GM19452 (cell line): ENCODE data around the gene SNCG.
"Not testable (repeated sequence)": the region's sequence is repeated elsewhere in the genome, so short reads cannot be mapped to it uniquely, and the experiment has no call there.

Experiments
- ATAC-seq: cut with Tn5 transposase; IDR thresholded peaks from one replicate; pipeline ENCODE4 v1.9.1; 2021; ENCODE audit not compliant: unreplicated experiment

Gene SNCG

DNA sequence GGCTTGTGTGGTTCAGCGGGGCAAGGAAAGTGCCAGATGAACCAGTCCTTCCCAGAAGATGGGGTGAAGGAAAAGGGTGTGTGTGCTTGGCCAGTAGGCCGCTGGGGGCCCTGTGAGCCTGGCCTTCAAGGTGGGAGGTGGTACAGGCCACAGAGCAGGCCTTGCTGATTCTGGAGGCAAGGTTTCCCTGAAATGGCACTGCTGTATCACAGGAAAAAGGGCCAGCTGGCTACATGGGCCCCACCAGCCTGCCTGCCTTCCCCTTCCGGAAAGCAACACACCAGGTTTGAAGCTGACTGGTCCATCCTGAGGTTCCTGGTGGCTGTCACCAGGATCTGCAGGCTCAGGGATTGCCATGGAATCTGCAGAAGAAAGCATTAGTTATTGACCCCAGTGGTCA is 13.5 kb upstream of the SNCG start:
- no peak for ATAC-seq

DNA sequence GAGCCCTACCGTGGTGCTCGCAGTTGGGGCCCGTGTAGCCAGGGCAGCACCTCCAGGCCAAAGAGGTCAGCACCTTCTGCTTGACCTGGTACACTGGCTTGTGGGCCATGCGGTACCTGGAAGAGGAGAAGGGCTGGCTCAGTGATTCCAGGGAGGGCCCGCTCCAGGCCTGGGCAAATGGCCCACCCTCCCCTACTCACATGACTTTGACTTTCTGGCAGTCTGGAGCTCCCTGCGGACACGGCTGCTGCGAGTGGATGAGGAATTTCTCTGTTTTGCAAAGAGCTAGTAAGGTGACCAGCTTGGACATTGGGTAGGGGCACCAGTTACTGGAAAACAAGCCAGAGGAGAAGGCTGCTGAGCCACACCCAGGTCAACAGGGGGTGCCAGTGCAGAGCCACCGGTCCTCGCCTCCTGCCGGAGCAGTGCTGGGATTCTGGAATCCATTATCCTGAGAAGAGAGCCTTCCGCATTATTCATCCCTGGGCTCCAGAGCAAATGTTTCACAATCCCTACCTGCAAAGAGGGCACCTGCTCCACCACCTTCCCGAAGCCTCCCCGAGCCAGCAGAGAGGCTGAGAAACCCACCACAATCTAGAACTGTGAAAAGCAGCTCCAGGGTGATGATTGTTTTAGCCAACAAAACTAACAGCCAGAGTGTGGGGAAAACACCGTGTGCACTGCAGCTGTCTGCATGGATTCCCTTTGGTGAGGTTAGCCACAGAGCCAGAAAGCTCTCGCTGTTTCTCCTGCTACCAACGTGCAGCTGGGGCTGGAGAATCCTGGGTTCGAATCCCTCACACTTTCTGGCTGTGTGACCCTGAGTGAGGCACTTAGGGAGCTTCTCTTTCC is 12.8 kb upstream of the SNCG start:
- ATAC-seq = no peak

DNA sequence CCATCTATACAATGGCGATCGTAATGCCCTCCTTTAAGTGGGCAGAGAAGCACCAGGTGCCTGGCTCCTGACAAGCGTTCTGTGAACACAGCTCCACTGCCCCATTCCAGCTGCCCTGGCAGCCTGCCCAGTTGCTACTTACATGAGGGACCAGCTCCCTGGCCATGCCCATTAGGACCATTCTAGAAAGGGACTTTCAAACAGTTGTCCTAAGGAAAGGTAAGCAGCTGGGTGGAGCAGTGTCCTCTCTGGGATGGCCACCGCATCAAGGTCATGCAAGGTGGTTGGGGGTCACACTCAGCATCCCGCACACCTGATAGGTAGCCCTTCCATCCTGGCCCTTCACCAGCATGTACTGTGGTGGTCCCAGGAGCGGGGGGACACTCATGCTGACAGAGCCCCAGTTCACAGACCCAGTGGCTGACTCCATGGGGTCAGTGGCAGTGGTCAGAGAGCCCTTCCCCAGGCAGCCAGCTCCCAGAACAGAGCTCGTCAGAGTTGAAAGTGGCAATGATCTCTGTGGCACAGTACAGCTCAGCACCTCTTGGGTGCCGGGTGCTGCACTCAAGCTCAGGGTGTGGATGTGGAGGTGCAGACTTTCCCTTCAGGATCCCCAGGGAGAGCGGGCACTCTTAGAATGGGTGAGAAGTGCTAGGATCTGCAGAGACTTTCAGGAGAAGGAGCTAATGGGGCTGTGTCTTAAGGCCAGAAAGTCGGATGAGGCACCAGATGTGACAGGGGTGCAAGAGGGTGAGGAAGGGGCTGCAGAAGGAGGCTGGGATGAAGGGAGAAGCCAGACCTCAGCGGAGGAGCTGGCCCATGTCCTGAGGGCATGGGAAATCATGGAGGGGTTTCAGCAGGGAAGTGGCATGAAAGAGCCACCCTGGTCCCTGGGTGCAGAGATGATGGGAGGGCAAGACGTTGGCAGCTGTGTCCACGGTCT is 11.9 kb upstream of the SNCG start:
- no peak for ATAC-seq

DNA sequence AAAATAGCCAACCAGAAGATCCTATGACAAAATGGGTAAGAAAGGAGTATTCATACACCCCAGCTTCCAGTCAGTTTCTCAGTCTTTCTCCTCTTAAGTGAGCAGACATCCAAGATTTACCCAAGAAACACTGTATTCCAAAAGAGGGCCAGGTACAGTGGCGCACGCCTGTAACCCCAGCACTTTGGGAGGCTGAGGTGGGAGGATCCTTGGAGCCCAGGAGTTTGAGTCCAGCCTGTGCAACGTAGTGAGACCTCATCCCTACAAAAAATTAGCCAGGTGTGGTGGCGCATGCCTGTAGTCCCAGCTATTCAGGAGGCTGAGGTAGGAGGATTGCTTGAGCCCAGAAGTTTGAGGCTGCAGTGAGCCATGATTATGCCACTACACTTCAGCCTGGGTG is 10.6 kb upstream of the SNCG start:
- ATAC-seq = not testable (repeated sequence)

DNA sequence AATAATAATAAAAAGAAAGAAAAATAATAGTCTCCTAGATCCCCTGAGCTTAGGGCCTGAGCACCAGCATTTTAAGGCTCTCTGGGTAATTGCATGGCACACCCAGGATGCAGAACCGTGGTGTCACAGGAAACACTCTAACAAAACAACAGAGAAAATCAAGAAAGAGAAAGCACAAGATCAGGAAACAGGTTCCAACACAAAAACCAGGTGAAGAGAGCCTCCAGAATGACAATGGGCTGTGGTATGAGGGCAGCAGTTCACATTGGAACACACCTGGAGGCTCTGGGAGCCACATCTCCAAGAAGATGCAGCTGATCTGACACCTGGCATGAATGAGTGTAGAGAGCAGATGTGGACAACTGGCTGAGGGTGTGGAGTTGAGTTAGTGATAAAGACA is 8.1 kb upstream of the SNCG start:
- ATAC-seq = no peak

DNA sequence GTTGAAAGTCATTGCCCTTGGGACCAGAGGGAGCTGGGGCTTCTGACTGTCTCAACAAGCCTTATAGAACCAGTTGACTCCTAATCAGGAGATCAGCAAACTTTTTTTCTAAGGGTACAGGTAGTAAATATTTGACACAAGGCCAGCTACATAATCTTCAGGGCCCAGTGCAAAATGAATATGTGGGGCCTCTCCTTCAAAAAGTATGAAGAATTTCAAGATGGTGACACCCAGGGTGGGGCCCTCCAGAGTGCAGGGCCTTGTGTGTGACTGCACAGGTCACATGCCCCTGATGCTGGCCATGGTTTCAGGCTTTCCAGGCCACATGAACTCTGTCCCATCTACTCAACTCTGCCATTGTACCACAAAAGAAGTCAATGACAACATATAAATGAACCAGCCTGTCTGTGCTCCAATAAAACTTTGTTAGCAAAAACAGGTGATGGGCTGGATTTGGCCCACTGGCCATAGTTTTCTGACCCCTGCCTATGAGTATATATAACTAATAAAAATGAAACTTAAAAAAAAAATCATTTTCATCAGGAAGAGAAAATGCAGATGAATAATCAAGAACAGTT is 7.1 kb upstream of the SNCG start:
- no peak for ATAC-seq

DNA sequence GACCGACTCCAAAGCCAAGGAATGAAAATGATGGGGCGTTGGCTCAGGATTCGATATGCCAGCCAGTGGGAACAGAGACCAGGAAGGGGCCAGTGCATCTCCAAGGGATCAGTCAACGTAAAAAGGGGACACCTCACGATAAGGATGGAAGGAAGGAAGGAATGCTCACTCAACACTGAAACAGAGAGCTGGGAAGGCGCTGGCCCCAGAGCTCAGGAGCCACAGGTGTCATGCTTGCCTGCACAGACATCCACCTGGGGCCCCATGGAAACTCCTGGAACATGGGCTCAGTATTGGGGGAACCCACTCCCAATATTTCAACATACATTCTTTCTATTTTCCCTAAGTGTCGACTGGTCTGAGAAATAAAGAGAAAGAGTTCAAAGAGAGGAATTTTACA is 6.3 kb upstream of the SNCG start:
- no peak for ATAC-seq

DNA sequence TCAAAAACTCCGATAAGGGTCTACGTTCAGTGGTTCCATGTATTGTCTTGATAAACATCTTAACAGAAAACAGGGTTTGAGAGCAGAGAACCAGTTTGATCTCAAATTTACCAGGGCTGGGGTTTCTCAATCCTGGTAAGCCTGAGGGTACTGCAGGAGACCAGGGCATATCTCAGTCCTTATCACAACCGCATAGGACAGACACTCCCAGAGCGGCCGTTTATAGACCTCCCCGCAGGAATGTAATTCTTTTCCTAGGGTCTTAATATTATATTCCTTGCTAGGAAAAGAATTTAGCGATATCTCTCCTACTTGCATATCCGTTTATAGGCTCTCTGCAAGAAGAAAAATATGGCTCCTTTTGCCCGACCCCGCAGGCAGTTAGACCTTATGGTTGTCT is 5.7 kb upstream of the SNCG start:
- not testable (repeated sequence) for ATAC-seq

DNA sequence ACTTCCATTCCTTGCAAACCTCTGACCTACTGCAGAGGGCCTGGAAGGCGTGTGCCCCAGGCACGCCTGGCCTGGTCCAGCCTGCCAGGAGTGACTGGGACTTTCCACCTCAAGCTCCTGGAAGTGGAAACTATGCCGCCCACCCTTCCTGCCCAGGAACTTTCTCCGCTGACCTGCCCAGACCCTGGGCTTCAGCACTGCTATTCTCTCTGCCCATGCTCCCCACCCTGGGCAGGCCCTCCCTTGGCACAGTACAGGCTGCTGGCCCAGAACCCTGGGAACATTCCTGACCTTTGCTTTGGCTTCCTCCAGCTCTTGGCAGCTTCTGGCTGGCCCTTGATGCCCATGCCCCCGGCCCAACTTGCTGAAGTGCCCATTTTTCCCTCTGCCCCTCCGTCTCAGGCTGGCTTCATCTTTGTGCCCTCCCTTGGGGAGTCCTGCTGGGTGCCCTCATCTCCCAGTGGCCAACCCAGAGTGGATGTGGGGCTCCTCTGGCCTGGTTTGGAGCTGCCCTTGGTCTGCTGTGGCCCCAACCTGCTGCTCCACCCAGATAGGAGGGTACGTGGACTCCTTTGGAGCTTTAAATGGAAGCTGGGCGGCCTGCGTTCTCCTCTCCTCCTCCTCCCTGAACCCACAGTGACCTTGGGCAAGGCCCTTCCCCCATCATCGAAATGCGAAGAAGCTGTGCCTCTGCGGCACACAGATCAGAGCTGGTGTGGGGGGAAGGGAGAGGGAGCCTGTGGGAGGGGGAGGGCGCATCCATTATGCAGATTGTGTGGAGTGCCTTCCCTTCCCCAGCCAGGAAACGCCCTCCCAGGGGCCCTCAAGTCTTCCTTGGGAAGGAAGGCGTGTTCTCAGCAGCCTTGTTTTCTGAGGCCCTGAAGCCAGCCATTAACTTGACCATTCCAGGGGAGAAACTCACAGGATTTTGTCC is 4.4 kb upstream of the SNCG start:
- no peak for ATAC-seq

DNA sequence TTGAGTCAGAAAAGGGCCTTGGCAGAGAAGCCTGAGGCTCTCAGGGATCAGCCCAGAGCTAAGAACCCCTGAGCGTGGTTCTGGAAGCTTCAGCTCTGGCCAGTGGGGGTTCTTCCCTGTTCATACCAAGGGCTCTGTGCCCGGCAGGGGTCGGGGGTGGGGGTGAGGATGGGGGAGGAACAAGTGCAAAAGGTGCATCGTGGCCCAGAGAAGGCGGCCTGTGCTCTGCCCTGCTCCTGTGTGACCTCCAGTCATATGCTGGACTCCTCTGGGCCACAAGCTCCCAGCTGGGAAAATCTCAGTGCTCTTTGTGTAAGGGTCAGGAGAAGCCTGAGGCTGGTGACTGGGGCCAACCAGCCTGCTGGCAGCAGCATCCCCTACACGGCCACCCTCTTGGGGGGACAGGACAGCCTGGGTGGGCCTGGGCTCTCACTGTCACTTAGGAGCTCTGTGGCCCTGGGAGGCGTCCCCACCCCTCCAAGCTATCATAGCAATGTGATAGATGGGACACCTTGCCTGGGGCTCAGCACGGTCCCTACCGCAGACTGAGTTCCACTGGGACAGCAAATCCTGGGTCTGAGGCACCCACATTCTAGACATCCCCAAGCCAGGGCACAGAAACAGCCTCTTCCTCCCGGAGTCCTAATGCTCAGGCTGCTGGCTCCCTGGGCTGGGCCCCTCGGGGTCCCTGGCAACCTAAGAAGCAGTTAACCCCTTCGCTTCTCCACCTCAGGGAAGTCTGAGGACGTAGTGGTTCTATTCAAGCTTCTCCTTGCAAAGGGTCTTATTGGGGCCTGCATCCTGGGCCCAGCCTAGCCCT is 3.5 kb upstream of the SNCG start:
- no peak for ATAC-seq

DNA sequence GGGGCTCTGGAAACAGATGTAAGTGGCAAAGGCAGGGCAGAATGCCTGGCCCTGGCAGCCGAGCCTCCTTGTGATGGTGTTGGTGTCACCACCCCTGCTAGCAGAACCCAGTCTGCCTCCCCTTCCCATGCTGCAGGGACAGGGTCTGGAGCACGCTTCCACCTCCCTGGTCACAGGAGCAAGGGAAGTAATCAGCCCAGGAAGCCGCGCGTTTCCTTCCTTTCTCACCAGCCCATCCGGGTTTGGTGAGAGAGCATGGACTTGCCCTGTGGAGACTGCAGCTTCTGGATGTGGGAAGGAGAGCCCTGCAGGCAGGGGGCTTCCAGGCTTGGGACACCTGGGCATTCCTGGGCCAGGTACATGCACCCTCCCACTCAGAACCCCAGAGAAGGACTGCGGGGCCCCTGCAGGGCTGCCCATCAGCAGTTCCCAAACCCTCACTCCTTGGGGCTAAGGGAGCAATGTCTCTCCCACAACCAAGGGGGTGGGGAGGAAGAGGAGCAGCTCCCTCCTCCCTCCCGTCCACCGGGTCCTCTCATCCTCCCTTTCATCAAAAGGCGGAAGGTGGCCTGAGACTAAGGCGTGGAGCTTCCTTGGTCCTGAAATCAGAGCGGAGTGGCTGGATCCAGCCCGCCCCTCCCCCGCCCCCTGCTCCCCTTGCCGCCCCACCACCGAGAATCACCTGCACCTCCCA is 2.8 kb upstream of the SNCG start:
- no peak for ATAC-seq

DNA sequence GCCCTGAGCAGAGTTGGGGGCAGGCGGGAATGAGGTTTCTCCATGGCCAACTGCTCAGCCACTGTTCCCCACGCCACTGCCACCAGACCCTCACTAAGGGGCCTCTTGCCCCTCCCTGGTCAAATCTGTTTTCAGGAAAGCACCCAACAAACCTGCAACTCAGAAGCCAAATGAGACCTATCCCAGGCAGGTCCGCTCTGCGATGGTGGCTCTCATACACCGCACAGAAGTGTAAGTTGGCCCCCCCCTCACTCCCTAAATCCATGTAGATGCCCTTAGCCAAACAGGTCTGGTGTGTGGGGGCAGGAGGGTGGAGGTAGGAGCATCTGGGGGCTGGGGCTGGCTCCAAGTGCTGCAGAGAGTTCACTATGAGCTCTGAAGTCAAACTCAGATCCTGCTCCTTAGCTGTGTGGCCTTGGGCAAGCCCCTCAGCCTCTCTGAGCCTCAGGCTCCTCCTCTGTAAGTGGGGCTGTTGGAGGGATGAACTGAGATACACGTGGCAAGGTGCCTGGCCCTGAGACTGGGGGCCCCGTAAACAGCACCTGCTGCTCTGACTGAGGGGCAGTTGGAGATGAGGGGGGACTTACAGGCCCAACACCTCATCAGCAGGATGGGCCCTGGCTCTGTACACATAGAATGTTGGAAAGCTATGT is 2.1 kb upstream of the SNCG start:
- ATAC-seq = no peak

DNA sequence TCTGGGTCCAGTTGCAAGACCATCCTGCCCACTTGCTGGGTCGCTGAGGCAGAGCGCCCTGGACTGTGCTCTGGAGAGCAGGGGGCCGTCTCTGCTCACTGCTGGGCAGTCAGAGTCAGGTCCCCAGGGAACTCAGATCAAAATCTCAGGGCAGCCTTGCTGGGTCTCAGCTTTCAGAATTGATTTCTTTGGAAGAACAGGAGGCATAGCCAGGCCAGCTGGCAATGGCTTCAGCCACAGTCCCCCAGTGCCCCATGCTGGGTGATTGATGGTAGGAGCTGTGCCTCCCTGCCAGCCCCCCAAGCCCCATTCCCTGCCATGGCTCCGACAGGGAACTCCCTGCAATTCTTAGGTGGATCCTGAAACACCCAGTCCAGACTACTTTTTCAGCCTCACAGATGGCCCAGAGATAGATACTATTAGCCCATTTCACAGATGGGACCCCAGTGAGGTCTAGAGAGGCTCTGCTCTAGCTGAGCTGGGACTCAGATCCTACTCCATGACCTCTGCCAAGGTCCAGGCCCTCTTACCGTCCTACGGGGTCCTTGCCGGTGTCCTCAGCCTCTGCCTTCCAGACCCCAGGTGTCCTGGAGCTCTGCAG is 1.5 kb upstream of the SNCG start:
- no peak for ATAC-seq

DNA sequence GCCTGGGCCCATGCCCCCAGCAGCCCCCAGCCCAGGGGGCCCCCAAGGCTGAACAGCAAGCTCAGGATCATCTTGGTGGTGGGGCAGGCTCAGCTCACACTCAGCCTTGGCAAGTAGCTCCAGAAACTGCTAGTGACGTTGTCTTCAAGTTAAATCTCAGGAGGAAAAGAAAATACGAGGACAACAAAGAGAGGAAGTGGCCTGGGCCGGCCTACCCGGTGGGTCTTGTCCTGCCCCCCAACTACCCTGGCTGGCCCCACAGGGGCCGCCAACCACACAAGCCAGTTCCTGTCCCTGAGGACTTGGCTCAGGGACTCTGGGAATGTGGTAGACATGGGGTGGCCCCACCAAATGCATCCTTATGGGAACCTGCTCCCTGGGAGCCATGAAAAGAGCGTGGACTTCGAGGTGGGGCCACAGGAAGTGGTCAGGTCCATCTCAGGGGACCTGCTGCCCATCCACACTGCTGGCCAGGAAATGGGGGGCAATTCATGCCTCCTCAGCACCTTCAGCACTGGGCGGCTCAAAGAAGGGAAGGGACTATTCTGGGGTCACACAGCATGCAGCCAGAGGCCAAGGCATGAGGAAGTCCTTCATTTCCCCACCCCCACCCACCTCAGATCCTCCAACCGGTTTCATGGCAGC is 806 bp upstream of the SNCG start, which contains the start of gene MMRN2:
TSS of gene MMRN2 (minus strand) at position 145 of the 645 bp plus-strand sequence. CDS start at position 71, 74 bp downstream.
- ATAC-seq = no peak

DNA sequence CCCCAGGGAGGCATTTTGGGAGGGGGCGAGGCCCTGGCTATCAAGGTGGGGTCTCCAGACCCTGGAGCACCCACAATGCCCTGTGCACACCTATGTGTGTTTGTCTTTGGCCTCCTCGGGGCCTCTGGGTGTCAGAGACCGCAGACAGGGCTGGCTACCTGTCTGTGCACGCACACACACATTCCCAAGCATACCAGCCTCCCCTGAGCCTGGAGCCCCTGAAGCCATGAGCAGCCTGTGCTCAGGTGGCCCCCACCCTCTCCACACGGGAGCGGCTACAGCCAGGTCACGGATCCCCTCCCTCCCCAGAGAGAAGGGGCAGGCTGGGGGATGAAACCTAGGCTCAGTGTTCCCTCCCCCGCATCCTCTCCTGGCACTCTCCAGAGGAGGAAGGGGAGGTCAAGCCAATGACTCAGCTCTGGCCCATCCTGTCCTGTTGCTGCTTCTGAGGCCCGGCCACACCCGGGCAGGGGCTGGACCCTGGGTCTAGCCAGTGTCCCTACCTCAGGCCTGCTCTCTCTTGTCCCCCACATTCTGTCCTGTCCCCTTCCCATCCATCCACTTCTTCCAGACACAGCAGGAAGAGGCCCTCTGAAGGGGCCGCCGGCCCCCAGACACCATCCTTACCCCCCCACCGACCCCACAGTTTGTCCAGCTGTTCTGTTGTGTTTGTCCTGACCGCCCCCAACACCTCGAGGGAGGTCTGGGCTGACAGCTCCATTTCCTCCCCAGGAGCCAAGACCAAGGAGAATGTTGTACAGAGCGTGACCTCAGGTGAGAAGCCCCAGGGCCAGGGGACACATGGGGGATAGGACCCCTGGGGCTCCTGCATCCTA is 720 bp downstream of the SNCG start:
- ATAC-seq = no peak

DNA sequence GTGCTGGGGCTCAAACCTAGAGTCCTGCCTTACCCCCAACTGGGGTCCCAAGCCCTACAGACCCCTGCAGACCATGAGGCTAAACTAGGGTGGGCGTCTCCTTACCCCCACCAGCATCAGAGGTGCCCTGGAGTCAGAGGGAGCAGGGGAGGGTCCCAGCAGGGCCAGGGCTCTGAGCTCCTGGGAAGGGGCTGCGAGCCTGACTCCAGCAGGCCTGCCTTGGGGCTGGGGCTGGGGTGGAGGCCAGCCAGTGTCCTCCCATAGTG is 1.3 kb downstream of the SNCG start:
- no peak for ATAC-seq
